T-helper 1 cell treated with Interleukin-12 subunit alpha and Interleukin-12 subunit beta and Interleukin-4 antibody, amounts not matched to agents 30 ng/mL and 1 ng/mL, for 36 hours (primary cell): ENCODE results near the gene NDUFA13. TPM values are rescaled to one million over a fixed set of nuclear protein-coding genes. Genes with fewer than 3 reads are reported as not detected.

Source experiments
- intact Hi-C: fragments of 100-400 bp; cut with micrococcal nuclease; formaldehyde crosslinking; loops from one replicate; pipeline ENCODE4 v1.15.1; 2024
- total RNA-seq: library from RNA; stranded (reverse); gene quantifications from 2 replicates; pipeline ENCODE4 v1.2.3, GENCODE V29; 2022

Gene NDUFA13
- total RNA-seq, 1 donor from 2014 or later, result 359 TPM

DNA sequence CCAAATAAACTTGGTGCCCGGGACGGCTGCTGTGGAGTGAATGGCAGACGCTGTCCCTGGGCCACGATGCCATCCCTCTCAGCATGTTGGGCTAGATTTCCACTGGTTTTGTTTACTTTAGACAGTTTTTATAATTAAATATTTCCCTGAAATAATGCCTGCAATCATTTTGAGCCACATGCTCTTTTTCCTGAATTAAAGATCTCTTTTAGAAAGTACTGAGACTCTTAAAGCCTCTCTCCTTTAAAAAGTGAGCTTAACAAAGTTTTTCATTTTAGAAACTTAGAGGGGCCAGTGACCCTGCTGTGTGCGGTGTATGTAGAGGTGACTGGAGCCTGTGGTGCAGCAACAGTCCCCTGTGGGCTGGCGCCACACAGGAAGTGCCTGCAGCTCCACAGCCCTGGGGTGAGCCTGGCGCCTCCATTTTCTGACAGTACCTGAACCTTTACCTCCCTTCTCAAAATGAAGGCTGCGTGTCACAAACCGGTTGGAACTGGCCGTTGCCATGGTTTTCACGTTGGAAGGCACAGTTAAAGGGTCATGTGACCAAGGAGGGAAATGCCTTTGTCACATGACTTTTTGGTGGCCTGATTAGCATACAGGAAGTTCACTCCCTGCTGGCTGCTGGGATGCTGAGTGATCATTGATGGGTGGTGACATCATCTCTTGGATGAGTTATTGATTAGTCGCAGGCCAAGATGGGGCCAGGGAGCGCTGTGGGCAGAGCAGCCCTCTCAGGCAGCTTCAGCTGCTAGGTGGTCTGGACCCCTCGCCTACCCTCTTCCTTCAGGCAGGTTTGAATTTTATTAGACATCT is 26.9 kb upstream of the NDUFA13 start:
- intact Hi-C loops, result loop anchor here (1.0 to 10.0 kb wide), 11 partner anchors 15 to 454 kb away; partner anchors contain the start of genes ARMC6, BORCS8, GATAD2A and MAU2

DNA sequence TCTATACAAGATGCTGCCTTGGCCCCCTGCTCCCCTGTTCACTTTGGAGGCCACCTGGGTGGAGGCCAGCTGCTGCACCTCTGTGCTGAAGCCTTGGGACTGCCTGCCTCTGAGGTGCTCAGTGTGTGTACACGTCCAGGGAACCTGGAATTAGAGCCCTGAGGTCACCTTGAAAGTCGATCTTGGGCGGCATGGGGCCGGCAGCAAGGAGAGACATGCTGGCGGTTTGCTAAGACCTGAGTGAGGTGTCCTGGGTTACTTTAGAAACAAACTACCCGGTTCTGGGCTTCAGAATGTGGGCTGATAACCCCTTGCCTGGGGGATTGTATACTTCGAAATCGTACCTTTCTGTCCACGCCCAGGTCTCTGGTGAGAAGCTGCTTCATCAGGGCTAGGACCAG is 26.2 kb upstream of the NDUFA13 start:
- intact Hi-C loops, result loop anchor here (1.0 to 10.0 kb wide), 14 partner anchors 16 to 455 kb away; partner anchors contain the start of genes ARMC6, BORCS8, GATAD2A and MAU2

DNA sequence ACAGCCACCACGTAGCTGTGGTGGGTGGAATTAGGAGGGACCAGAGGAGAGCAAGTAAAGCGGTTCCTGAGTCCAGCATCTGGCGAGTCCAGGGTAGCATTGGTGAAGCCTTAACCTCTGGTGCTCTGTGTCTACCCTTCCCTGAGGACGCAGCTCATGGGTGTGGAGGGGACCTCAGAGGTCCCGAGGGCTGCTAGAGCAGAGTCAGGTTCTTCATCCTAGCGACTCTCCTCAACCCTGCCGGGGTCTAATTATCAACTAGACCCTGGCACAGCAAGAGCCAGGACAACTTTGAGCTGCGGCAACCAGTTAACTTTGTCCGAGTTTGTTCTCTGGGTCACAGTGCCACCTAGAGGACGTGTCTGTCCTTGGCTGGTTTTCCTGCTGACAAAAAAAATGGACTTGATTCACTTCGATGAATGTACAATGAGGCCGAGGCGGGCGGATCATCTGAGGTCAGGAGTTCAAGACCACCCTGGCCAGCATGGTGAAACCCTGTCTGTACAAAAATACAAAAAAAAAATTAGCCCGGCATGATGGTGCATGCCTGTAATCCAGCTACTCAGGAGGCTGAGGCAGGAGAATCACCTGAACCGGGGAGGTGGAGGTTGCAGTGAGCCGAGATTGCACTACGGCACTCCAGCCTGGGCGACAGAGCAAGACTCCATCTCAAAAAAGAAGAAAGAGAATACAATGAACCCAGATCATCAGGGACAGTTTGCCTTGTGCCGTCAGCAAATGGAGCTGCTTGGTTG is 25.6 kb upstream of the NDUFA13 start:
- intact Hi-C loops, result loop anchor here (1.0 kb wide), 3 partner anchors 124 to 344 kb away; no protein-coding TSS in a partner anchor

DNA sequence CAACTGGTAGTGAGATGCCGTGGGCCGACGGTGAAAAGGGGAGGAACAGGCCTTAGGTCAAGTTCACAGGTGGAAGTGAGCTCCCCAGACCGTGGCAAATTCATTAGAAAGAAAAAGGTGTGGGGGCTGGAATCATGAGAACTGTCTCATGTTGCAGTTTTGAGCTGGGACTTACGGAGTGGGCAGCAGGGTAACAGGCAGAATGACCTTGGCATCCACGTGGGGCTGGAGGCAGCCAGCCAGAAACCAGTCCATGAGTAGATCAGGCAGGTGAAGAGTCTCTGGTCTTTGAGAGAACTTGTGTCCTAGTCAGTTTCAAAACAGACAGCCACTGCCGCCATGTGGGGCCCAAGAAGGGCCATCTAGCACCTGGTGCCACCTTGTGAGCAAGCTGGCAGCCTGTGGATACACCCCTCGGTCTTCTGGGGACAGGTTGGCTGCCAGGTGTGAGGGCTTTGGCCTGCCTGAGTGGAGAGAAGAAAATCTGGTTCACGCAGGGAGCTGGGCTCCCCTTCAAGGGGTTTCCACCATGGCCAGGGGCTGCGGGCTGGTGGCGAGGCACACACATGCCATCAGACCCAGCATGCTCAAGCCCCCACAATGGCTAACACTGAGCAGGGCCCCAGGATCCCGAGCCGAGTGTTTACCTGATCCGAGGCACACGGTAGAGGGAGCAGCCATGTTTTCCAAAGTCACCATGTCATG is 24.6 kb upstream of the NDUFA13 start:
- intact Hi-C loops, result no loop called here

DNA sequence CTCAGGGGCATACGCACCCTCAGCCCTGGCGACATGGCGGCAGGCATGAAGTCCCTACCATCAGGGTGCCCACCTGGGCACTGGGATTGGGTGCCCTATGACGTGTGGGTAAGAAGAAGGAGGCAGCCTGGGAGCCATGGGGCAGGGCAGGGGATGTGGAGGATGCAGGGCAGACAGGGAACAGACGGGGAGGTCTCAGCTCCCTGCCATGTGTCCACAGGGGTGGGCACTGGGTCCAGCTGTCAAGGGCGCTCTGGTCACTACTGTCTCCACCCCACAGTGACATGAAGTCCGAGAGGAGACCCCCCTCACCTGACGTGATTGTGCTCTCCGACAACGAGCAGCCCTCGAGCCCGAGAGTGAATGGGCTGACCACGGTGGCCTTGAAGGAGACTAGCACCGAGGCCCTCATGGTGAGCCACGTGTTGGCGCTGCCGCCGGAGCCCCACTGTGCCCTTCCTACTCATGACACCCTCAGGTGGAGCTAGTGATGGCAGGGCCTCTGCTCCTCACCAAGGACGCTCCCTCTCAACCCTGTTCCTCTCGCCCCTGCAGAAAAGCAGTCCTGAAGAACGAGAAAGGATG is 23.9 kb upstream of the NDUFA13 start:
- intact Hi-C loops, result no loop called here

DNA sequence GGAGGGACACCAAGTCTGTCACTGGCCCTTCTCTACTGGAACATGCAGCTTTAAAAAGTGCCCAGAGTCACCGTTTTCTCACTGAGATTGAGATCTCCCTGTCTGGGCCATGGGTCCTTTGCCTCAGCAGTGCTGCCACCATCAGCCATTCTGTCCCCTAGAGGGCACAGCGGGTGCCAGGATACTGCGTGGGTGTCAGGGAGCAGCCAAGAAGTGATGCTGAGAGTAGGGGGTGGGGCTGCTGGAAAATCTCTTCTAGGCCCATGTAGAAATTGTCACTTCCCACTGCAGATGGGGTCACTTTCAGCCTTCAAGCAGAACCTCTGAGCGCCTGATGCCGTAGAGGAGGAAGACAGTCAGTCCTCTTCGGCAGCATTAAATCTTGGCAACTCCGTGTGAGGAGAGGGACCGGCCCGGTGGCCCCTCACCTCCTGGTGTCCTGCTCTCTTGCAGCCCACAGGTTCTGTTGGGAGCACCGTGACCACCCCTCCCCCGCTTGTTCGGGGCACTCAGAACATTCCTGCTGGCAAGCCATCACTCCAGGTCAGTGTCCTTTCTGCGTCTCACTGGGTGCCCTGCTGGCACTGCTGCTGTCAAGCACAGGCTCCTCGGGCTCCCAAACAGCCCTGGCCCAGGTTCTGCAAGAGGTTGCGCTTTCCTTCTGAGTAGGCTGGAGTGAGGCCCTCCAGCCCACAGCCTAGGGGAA is 22.0 kb upstream of the NDUFA13 start:
- intact Hi-C loops, result no loop called here

DNA sequence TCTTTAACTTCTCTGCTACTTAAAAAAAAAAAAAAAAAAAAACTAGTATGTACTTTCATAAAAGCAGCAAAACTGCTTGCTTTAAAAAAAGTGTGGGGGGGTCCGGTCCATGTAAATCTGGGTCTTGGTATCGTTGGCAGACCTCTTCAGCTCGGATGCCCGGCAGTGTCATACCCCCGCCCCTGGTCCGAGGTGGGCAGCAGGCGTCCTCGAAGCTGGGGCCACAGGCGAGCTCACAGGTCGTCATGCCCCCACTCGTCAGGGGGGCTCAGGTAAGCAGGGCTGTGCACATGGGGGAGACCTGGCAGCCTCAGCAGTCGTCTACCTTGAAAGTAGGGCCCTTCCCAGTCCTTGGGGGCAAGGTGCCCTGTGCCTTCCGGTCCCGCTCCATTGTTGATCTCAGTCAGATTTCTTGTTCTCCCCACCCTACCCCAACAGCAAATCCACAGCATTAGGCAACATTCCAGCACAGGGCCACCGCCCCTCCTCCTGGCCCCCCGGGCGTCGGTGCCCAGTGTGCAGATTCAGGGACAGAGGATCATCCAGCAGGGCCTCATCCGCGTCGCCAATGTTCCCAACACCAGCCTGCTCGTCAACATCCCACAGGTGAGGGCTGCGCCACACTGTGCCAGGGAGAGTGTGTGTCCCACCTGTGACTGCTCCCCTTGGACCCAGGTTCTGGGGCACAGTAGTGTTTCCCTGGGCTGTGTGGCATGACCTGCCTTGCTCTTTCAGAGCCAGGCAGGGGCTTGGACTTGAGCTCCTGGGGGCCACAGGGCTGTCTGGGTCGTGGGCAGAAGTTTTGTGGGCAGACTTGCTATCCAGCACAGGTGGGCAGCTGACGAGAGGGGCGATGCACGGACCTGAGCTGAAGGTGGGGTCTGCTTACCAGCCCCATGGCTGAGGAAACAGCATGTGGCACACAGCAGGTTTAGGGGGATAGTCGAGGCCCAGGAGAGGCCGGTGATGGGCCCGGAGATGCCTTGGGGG is 20.1 kb upstream of the NDUFA13 start:
- intact Hi-C loops, result no loop called here

DNA sequence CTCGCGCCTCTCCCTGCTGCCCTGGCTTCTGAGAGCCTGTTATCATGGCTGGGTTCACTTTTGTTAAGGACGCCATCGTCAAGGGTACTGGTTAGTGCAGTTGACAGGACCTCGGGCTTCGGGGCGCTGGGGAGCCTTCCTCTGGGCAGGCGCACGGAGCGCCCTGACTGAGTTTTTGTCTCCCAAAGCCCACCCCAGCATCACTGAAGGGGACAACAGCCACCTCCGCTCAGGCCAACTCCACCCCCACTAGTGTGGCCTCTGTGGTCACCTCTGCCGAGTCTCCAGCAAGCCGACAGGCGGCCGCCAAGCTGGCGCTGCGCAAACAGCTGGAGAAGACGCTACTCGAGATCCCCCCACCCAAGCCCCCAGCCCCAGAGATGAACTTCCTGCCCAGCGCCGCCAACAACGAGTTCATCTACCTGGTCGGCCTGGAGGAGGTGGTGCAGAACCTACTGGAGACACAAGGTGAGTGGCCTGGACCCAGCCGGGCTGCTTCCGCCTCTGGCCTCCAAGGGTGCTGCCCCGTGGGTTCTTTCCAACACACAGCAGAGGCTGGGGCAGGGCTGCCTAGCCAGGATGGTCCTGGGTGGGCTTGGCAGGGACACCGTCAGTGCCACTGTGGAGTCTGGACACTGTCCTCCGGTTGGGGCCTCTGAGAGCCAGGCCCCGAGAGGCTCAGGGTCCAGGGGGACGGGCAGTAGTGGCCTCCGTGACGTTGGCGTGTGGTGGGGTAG is 17.6 kb upstream of the NDUFA13 start:
- intact Hi-C loops, result no loop called here

DNA sequence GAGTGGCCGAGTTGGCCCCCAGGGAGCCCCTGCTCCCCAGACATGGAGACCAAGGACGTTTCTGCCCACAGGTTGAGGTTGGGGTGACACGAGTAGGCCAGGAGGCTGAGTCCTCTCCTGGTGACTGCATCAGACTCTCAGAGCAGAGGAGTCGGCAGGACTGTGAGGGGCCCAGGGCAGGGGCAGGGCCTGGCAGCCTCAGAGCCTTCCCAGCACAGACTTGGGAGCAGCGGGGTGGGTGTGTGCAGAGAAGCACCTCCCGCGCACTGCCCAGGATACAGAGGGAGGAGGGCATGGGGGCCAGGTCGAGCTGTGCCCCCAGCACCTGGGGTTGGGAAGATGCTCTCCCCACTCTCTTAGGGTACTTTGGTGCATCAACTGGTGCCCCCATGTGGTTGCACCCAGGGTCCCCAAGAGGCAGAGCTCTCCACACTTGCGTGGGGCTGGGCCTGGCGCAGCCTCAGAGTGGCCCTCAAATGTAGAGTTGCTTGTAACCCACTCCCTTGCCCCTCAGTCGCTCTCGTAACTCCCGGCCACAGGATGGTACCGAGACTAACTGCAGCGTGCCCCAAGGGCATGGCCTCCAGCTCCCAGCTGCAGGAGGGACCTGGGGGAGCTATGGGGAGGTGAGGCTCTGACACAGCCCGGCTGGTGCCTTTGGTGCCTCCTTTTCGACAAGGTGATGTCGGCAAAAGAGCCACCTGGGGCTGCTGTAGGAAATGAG is 16.6 kb upstream of the NDUFA13 start:
- intact Hi-C loops, result no loop called here

DNA sequence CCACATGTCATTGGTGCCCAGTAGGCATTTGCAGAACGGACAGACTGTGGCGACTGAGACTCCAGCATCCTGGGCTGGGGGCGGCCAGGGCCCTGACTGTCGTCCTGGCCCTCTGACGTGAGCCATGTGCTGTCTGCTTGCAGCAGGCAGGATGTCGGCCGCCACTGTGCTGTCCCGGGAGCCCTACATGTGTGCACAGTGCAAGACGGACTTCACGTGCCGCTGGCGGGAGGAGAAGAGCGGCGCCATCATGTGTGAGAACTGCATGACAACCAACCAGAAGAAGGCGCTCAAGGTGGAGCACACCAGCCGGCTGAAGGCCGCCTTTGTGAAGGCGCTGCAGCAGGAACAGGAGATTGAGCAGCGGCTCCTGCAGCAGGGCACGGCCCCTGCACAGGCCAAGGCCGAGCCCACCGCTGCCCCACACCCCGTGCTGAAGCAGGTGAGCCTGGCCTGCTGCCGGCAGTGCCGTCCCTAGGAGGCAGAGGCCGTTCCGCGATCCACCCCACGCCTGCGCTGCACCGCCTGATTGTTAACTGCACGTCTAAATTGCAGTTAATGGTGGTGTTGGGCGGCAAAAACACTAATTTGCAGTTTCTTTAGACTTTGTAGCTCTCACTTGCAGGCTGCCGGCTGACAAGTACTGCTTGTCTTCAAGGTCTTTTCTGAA is 14.9 kb upstream of the NDUFA13 start:
- intact Hi-C loops, result no loop called here

DNA sequence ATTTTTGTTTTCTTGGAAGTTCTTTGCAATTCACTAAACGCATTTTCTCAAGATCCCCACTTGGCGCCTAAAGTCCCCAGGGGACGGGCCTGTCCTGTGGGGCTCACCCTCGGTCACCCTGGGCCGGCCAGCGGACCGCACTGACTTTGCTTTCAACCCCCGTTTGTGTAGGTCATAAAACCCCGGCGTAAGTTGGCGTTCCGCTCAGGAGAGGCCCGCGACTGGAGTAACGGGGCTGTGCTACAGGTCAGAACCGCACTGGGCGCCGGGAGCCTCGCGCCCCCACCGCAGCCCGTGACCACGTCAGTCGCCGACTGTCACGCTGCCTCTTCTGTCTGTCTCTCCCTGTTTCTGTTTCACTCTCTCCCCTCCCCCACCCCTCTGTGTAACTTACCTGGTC is 14.2 kb upstream of the NDUFA13 start:
- intact Hi-C loops, result no loop called here

DNA sequence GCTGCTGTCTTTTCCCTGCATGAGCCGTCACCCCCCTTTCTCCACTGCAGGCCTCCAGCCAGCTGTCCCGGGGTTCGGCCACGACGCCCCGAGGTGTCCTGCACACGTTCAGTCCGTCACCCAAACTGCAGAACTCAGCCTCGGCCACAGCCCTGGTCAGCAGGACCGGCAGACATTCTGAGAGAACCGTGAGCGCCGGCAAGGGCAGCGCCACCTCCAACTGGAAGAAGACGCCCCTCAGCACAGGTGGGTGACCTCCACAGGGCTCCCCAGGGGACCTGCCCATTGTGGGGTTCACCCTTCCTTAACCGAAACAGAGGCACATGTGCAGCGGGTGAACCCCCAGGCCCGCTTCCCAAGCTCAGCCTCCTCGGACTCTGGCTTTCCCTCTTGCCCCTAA is 13.7 kb upstream of the NDUFA13 start:
- intact Hi-C loops, result no loop called here

DNA sequence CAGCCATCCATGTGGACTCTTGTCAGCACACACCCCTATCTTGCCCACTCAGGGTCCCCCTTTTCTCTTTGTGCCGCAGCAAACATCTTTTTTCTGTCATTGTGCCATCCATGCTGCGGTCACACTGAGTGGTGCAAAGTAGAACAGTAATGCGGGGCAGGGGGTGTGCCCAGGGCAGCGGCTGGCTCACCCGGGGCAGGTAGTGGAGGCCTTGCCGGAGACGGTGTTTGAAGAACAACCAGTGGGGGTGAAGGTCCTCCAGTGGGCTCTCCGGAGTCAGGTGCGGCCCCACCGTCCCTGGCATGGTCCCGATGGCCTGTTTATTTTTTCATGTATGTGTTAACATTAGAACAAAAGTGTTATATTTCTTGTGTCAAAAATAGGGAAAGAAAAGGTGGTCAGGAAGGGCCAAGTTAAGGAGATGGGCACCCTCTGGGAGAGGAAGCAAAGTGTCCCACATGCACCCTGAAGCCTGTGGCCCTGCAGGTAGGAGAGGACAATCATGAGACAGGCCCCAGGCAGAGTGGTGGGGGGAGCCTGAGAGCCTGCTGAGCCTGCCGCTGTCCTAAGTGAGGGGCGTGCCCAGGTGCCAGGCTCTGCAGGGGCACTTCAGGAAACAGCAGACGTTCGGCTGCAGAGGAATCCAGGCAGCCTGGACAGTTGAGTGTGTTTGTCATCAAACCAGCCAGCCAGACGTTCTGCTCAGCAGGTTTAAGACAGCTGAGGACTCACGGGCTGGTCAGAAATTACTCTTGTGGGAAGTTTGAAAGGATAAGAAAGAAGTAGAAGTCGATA is 13.0 kb upstream of the NDUFA13 start:
- intact Hi-C loops, result no loop called here

DNA sequence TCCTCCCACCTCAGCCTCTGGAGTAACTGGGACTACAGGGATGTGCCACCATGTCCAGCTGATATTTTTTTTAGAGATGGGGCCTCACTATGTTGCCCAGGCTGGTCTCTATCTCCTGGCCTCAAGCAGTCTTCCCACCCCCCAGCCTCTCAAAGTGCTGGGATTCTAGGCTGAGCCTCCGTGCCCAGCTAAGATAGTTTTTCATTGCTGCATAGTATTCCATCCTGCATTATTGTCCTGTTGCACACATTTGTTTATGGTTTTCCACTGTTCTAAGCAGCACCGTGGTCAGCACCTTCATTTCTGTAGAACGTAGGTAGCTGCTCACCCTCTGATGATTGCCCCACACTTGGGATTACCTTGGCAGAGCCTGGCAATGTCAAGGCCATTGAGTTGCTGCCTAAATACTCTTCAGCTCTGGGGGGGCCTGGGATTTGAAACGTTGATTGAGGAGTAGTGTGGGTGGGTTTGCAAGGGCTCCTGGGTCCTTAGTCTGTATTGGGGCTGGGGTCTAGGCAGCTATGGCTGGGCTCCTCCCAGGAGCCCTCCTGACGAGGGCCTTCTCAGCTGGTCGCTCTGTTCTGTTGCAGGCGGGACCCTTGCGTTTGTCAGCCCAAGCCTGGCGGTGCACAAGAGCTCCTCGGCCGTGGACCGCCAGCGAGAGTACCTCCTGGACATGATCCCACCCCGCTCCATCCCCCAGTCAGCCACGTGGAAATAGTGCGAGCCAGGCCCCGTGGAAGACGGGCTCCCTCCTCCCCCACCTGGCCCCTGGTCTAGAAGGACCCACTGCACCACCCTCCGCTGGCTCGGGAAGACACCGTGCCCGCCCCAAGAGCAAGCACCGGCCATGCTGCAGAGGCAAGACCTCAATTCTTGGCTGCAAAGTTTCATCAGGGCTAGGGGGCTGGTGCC is 11.0 kb upstream of the NDUFA13 start:
- intact Hi-C loops, result no loop called here

DNA sequence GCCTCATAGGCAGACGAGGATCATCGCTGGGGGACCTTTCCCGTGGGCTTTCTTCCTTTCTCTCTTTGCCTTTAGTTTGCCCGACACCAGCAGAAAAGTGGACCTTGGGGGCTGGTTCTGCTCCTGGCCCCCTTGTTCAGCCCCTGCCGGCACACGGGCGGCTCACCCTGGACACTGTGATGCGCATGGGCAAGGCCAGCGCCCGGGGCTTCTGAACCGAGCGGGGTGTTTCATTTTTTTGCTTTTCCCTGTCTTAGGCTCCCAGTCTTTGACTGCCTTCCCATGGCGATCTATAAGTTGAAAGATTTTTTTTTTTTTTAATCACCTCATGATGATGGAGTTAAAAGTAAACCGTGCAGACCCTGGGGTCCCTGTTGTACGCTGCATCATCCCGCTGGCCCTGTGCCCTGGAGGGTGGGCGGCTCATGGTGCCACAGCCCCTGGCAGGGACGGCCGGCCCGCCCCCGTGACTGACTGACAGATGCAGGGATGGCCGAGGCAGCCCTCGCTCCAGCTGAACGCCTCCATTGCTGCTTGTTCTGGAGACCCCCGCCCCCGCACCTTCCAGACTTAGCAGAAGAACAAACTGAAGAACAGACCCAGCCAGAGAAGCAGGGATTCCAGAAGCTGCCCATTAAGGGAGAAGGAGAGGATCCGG is 10.2 kb upstream of the NDUFA13 start:
- intact Hi-C loops, result no loop called here
